Lung (tissue), 12 donors: ENCODE results near the gene TRIB2. TPM values are rescaled to one million over a fixed set of nuclear protein-coding genes. Genes with fewer than 3 reads are reported as not detected.

ENCODE experiments used
- ATAC-seq: fragments of 200-7000 bp; cut with Tn5 transposase; one replicate; pipeline ENCODE4 v1.9.1; 2020; ENCODE audit warnings: moderate number of reproducible peaks; ENCODE audit not compliant: insufficient read depth, low FRiP score
- DNase-seq, 3 donors: peaks; one replicate each; pipeline ENCODE4 v3.0.0-alpha.2; 2013 to 2017
- H3K27ac ChIP-seq, 2 donors: one replicate each; pipeline ENCODE4 v1.5.1; 2013; ENCODE audit warnings: mild to moderate bottlenecking in 2 of 2, moderate library complexity in 2 of 2, control low read depth in 1 of 2, inconsistent platforms in 1 of 2, low read depth in 1 of 2, low read length in 1 of 2
- H3K27me3 ChIP-seq, 3 donors: one replicate each; pipeline ENCODE4 v1.5.1; 2013; ENCODE audit warnings: low read length in 2 of 3; ENCODE audit not compliant: control insufficient read depth in 3 of 3, insufficient read depth in 3 of 3
- H3K36me3 ChIP-seq, 4 donors: one replicate each; pipeline ENCODE4 v1.5.1; 2013; ENCODE audit warnings: low read length in 4 of 4, mild to moderate bottlenecking in 1 of 4, moderate library complexity in 1 of 4; ENCODE audit not compliant: control insufficient read depth in 4 of 4, insufficient read depth in 4 of 4
- H3K4me1 ChIP-seq, 5 donors: one replicate each; pipeline ENCODE4 v1.5.1; 2013; ENCODE audit warnings: low read length in 5 of 5, mild to moderate bottlenecking in 2 of 5, moderate library complexity in 1 of 5; ENCODE audit not compliant: control insufficient read depth in 5 of 5, insufficient read depth in 5 of 5
- H3K4me3 ChIP-seq: one replicate; pipeline ENCODE4 v1.5.1; 2013; ENCODE audit warnings: mild to moderate bottlenecking, control low read depth, moderate library complexity
- H3K9ac ChIP-seq, 2 donors: one replicate each; pipeline ENCODE4 v1.5.1; 2013; ENCODE audit warnings: low read length in 2 of 2, control low read depth in 1 of 2; ENCODE audit not compliant: insufficient read depth in 1 of 2
- H3K9me3 ChIP-seq, 4 donors: one replicate each; pipeline ENCODE4 v1.5.1; 2013; ENCODE audit warnings: low read length in 3 of 4, mild to moderate bottlenecking in 1 of 4, moderate library complexity in 1 of 4; ENCODE audit not compliant: control insufficient read depth in 4 of 4, insufficient read depth in 3 of 4
- CTCF ChIP-seq: IDR thresholded peaks from 2 replicates; pipeline ENCODE4 v1.5.1; 2012; ENCODE audit warnings: mild to moderate bottlenecking; ENCODE audit errors: control extremely low read depth, extremely low read depth
- WGBS, 2 donors: extraction: QIAGEN DNeasy Blood & Tissue Kit; methylation state at CpG; one replicate each; pipeline ENCODE4 v1.1.7; 2013; 5-methylcytosine and 5-hydroxymethylcytosine counted together
- polyA plus RNA-seq, 2 donors: library from polyadenylated mRNA; stranded (reverse); fragments of 200-250 nt; gene quantifications; one replicate each; pipeline ENCODE4 v1.2.1, GENCODE V29; 2013
- total RNA-seq, 2 donors: library from RNA; depleted of rRNA in 1 of 2; stranded (reverse); fragments of >200 nt in 1 of 2; gene quantifications; one replicate each; pipeline ENCODE4 v1.2.1, GENCODE V29; 2014 to 2021
- donor health status: control.
- donor health status: control.
- donor health status: Bipolar disorder and iron deficiency.
- donor health status: healthy.
- donor health status: DM: yes; HTN: yes; CAD: no.

TRIB2 gene
- total and polyA plus RNA-seq, 4 donors: 21.3 to 83.6 (median 38.5) TPM

- no peak for ATAC-seq
- H3K36me3 ChIP-seq: peaks cover 5 to 39% (median 29%) of the 10 kb centered on the region in 4 donors
- no peaks in the 10 kb centered on the region for H3K9me3 ChIP-seq
- H3K4me1 ChIP-seq: peaks cover 0 to 22% (median 0%) of the 10 kb centered on the region in 5 donors
- no peak overlapping the region for H3K9ac ChIP-seq
- no peak for DNase-seq
- WGBS, 2 donors: 83 to 88% methylated on average over 11 of the region's 11 CpGs
- H3K27ac ChIP-seq: peak overlapping the region; percentile 15
- no peak for TF ChIP-seq CTCF
- H3K4me3 ChIP-seq: no peak overlapping the region
- H3K27me3 ChIP-seq: no peaks in the 10 kb centered on the region
These were observed 21.2 kb downstream of the TRIB2 start for GRCh38 chr2:12737738-12738485.

- Histone ChIP-seq H3K9ac (no peak overlapping the region), H3K9me3 (no peaks in the 10 kb centered on the region), H3K27me3 (no peaks in the 10 kb centered on the region), H3K27ac (no peak overlapping the region), H3K4me3 (no peak overlapping the region), H3K4me1 (peaks cover 0 to 13% (median 0%) of the 10 kb centered on the region in 5 donors), H3K36me3 (peaks cover 8 to 36% (median 28%) of the 10 kb centered on the region in 4 donors)
- ATAC-seq (no peak), DNase-seq (no peak)
- 92 to 94% methylated on average over 9 of the region's 9 CpGs for WGBS, 2 donors
- TF ChIP-seq CTCF: no peak
These were observed 23.1 kb downstream of the TRIB2 start for GRCh38 chr2:12739721-12740254.

- Histone ChIP-seq H3K9me3 (no peaks in the 10 kb centered on the region), H3K27ac (no peak overlapping the region), H3K9ac (no peak overlapping the region), H3K4me3 (no peak overlapping the region), H3K27me3 (no peaks in the 10 kb centered on the region), H3K36me3 (peaks cover 8 to 32% (median 20%) of the 10 kb centered on the region in 4 donors), H3K4me1 (peaks cover 0 to 2% (median 0%) of the 10 kb centered on the region in 5 donors)
- ATAC-seq: no peak
- DNase-seq: no peak
- 44 to 57% methylated on average over 3 of the region's 3 CpGs for WGBS, 2 donors
- TF ChIP-seq CTCF: no peak
These were observed 24.6 kb downstream of the TRIB2 start for GRCh38 chr2:12741380-12741779.
